LNCaP clone FGC (cell line): Measurements from ENCODE around the gene OR2A5.

ENCODE experiments used
- DNase-seq: peaks from one replicate; pipeline ENCODE4 v3.0.0-alpha.2; 2011; ENCODE audit warnings: low read depth
- H3K4me3 ChIP-seq: 2 replicates; pipeline ENCODE4 v1.5.1; 2011; ENCODE audit warnings: mild to moderate bottlenecking, low read depth, low read length, control low read depth
- TF ChIP-seq, protein P1 (sequence below): IDR thresholded peaks from 2 replicates; pipeline ENCODE4 v1.5.1; 2012; ENCODE audit warnings: mild to moderate bottlenecking; ENCODE audit not compliant: control insufficient read depth, insufficient read depth; ENCODE audit errors: extremely low read depth

Gene OR2A5

GRCh38 chr7:144011458-144012230 lies 37.1 kb upstream of the OR2A5 start:
- DNase-seq, result no peak
- H3K4me3 ChIP-seq, result no peak overlapping the region
- TF ChIP-seq, protein P1, sequence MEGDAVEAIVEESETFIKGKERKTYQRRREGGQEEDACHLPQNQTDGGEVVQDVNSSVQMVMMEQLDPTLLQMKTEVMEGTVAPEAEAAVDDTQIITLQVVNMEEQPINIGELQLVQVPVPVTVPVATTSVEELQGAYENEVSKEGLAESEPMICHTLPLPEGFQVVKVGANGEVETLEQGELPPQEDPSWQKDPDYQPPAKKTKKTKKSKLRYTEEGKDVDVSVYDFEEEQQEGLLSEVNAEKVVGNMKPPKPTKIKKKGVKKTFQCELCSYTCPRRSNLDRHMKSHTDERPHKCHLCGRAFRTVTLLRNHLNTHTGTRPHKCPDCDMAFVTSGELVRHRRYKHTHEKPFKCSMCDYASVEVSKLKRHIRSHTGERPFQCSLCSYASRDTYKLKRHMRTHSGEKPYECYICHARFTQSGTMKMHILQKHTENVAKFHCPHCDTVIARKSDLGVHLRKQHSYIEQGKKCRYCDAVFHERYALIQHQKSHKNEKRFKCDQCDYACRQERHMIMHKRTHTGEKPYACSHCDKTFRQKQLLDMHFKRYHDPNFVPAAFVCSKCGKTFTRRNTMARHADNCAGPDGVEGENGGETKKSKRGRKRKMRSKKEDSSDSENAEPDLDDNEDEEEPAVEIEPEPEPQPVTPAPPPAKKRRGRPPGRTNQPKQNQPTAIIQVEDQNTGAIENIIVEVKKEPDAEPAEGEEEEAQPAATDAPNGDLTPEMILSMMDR, result peak; percentile 64

DNA sequence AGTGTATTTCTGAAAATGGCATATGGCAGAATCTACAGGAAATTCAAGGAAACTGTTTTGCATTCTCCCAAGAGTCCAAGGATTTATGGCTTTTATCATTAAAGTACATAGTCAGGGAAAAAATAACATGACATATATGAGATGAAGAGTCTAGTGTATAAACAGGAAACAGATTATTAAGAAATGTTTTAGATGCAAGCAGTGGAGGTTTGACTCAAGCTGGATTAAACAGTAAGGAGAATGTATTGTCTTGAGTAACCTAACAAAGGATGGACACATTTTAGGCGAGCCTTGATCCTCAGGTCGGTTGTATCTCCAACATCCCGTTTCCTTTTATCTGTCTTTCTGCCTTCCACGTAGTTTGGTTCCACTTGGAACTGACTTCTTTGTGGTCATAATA lies 30.7 kb upstream of the OR2A5 start:
- no peak overlapping the region for H3K4me3 ChIP-seq
- no peak for DNase-seq
- TF ChIP-seq, protein P1, result no peak

- no peak overlapping the region for H3K4me3 ChIP-seq
- TF ChIP-seq, protein P1, result no peak
- DNase-seq, result no peak
Measured at GRCh38 chr7:144019457-144019856, 29.3 kb upstream of the OR2A5 start.

GRCh38 chr7:144020340-144020739 lies 28.4 kb upstream of the OR2A5 start:
- TF ChIP-seq, protein P1, result no peak
- no peak for DNase-seq
- no peak overlapping the region for H3K4me3 ChIP-seq

DNA sequence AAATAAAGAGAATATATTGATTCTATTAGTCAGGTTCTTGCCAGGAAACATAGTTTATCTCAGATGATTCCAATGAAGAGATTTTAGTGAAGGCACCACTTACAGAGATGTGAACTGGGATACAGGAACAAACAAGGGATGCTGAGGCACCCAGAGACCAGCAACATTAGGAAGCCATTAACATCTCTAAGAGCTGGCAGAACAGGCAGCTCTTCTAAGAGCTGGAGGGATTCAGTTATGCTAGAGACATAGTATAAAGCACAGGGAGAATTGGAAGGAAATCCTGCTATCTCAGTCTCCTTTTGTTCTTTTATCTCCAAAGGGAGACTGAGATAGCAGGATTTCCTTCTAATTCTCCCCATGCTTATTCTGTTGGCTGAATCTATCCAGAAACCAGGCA lies 26.6 kb upstream of the OR2A5 start:
- TF ChIP-seq, protein P1, result no peak
- no peak overlapping the region for H3K4me3 ChIP-seq
- no peak for DNase-seq

DNA sequence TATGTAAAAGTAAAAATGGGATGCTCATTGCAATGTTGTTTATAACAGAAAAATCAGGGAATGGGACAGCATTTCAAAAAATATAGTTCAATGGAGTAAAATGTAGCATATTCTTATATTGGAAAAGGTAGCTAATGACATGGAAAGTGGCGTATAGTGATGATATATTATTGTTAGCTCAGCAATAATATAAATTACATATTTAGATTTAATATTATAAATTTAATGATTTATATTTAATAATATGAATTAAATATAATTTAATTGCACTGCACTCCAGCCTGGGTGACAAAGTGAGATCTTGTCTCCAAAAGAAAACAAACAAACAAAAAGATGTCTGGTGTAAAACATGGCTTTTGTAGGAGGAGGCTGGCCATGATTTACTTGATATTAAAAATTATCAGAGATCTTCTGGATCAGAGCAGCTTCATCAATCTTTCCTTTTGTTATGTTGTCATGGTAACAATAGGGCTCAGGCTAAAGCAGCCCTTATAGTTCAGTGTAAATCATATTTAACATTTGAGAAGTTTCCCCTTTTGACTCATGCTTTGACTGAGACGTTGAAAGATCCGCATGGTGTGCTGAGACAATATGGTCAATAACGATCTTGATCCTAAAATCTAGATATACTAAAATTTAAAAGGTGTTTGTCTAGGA lies 25.4 kb upstream of the OR2A5 start:
- no peak overlapping the region for H3K4me3 ChIP-seq
- TF ChIP-seq, protein P1, result no peak
- no peak for DNase-seq

GRCh38 chr7:144024213-144024612 lies 24.5 kb upstream of the OR2A5 start:
- no peak overlapping the region for H3K4me3 ChIP-seq
- DNase-seq, result no peak
- TF ChIP-seq, protein P1, result no peak
